Subcutaneous abdominal adipose tissue (tissue), 5 donors: Measurements from ENCODE around the gene HOOK2.
"Not testable (repeated sequence)": the region's sequence is repeated elsewhere in the genome, so short reads cannot be mapped to it uniquely, and the experiment has no call there.

ENCODE experiments used
- H3K27ac ChIP-seq: one replicate; pipeline ENCODE4 v1.7.0; 2013; ENCODE audit warnings: low read depth, mild to moderate bottlenecking, inconsistent platforms, low read length, moderate library complexity
- H3K27me3 ChIP-seq, 5 donors: one replicate each; pipeline ENCODE4 v1.7.0; 2013; ENCODE audit warnings: low read length in 5 of 5, inconsistent platforms in 1 of 5; ENCODE audit not compliant: control insufficient read depth in 5 of 5, insufficient read depth in 4 of 5
- H3K36me3 ChIP-seq, 5 donors: one replicate each; pipeline ENCODE4 v1.7.0; 2013; ENCODE audit warnings: low read length in 5 of 5; ENCODE audit not compliant: control insufficient read depth in 5 of 5, insufficient read depth in 5 of 5
- H3K4me1 ChIP-seq, 5 donors: one replicate each; pipeline ENCODE4 v1.7.0; 2013; ENCODE audit warnings: low read length in 5 of 5, mild to moderate bottlenecking in 3 of 5, moderate library complexity in 1 of 5; ENCODE audit not compliant: control insufficient read depth in 5 of 5, insufficient read depth in 5 of 5
- H3K4me3 ChIP-seq, 5 donors: one replicate each; pipeline ENCODE4 v1.7.0; 2013; ENCODE audit warnings: low read length in 5 of 5, low read depth in 1 of 5
- H3K9ac ChIP-seq, 5 donors: one replicate each; pipeline ENCODE4 v1.7.0; 2013; ENCODE audit warnings: low read length in 5 of 5, mild to moderate bottlenecking in 4 of 5, moderate library complexity in 3 of 5
- H3K9me3 ChIP-seq, 5 donors: one replicate each; pipeline ENCODE4 v1.7.0; 2013; ENCODE audit warnings: low read length in 5 of 5; ENCODE audit not compliant: control insufficient read depth in 5 of 5
- donor health status: healthy.
- donor health status: healthy.
- donor health status: healthy.
- donor health status: healthy.
- donor health status: healthy.

Gene HOOK2

DNA sequence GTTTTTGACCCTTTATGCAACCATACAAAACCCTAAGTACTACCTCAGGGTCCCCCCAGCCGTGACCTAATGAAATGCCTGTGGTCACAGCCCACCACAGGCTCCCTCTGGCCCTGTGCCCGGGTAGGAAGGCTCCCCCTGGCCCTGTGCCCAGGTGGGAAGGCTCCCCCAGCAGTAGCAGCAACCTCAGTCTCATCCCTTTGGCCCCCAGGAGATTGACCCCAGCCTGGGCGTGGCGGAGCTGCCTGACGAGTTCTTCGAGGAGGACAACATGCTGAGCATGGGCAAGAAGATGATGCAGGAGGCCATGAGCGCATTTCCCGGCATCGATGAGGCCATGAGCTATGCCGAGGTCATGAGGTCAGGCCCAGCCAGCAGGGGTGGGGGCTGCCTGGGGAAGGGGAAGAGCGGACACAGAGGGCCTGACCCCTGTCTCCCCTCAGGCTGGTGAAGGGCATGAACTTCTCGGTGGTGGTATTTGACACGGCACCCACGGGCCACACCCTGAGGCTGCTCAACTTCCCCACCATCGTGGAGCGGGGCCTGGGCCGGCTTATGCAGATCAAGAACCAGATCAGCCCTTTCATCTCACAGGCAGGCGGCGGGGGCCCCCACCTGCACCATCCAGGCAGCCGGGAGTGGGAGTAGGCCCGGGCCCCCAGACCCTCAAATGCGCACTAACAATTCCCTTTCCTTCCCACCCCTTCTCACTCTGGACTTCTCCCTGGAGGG is 30.0 kb downstream of the HOOK2 start:
- Histone ChIP-seq H3K27ac (no peak overlapping the region), H3K36me3 (peaks cover 0 to 62% (median 49%) of the 10 kb centered on the region in 5 donors), H3K4me1 (no peaks in the 10 kb centered on the region), H3K27me3 (peaks cover 1 to 7% (median 6%) of the 10 kb centered on the region in 5 donors), H3K9ac (no peak overlapping the region), H3K4me3 (no peak overlapping the region), H3K9me3 (peaks cover 0 to 8% (median 3%) of the 10 kb centered on the region in 5 donors)

DNA sequence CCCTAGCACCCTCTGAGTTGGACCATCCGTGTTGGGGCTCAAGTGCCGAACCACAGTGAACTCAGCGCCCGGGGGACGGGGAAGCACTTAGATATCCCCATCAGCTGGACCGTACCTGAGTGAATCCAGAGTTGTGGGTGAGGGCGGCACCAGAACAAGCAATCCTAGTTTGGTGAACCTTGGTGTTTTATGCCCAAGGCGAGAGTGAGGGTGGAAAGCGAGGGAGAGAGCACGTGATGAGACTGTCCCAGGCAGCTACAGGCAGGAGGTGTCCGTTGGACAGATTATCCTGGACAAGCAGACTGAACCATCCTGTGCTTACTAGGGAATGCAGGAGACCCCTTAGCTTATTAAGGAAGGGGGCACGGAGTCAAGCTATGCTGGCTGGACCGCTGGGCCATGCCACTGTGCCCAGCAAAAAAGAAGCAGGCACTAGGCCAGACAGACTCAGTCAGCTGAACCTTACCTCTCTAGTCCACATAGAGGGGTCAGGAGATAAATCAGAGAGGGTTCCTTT is 37.5 kb downstream of the HOOK2 start:
- Histone ChIP-seq H3K27me3 (no peaks in the 10 kb centered on the region), H3K4me1 (peaks cover 13 to 38% (median 30%) of the 10 kb centered on the region in 5 donors), H3K4me3 (peak overlapping the region; percentile 85 to 95 (median 90)), H3K9me3 (no peaks in the 10 kb centered on the region), H3K36me3 (peaks cover 0 to 29% (median 20%) of the 10 kb centered on the region in 5 donors), H3K9ac (peak overlapping the region; percentile 1 to 83 (median 75)), H3K27ac (peak overlapping the region; percentile 89)

DNA sequence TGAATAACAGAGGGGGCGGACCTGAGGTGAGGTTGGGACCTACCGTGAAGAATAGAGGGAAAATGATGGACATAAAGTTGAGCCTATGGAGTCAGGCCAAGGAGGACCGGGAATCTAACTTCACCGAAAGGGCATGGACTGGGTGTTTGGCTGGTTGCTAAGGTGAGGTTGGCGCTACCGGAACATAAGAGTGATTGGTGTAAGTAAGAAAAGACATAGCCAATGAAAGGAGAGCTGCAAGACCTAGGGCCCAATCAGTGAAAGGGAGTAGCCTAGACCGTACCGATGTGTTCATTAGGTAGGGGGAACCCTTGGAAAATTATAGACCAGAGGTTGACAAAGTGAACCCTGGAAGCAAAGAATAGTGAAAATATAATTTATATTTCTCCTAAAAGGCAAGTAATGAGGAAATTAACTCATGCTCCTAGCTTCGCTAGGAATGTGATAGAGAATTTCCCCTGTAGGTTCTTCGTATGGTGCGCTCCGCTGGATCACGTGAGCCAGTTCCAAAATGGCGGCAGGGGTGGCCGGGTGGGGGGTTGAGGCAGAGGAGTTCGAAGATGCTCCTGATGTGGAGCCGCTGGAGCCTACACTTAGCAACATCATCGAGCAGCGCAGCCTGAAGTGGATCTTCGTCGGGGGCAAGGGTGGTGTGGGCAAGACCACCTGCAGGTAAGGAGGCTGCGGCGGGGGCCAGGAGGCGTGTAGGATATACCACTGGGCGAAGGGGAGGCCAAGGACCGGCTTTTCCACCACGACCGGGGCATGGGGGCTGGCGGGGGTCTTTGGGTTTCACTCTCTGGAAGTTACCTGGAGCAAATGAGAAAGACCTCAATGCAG is 38.1 kb downstream of the HOOK2 start, which contains the start of gene GET3:
GET3 (plus strand) TSS at position 503 of the 840 bp plus-strand sequence; CDS start at position 512, 9 bp downstream.
- peak within 1 kb of the TSS; percentile 85 to 95 (median 90) for H3K4me3 ChIP-seq
- H3K27me3 ChIP-seq, result no peaks in the 10 kb centered on the region
- H3K4me1 ChIP-seq, result peaks cover 16 to 45% (median 36%) of the 10 kb centered on the region in 5 donors
- peak within 1 kb of the TSS; percentile 89 for H3K27ac ChIP-seq
- peaks cover 0 to 27% (median 18%) of the 10 kb centered on the region in 5 donors for H3K36me3 ChIP-seq
- no peaks in the 10 kb centered on the region for H3K9me3 ChIP-seq
- H3K9ac ChIP-seq, result peak within 1 kb of the TSS; percentile 1 to 83 (median 75)

DNA sequence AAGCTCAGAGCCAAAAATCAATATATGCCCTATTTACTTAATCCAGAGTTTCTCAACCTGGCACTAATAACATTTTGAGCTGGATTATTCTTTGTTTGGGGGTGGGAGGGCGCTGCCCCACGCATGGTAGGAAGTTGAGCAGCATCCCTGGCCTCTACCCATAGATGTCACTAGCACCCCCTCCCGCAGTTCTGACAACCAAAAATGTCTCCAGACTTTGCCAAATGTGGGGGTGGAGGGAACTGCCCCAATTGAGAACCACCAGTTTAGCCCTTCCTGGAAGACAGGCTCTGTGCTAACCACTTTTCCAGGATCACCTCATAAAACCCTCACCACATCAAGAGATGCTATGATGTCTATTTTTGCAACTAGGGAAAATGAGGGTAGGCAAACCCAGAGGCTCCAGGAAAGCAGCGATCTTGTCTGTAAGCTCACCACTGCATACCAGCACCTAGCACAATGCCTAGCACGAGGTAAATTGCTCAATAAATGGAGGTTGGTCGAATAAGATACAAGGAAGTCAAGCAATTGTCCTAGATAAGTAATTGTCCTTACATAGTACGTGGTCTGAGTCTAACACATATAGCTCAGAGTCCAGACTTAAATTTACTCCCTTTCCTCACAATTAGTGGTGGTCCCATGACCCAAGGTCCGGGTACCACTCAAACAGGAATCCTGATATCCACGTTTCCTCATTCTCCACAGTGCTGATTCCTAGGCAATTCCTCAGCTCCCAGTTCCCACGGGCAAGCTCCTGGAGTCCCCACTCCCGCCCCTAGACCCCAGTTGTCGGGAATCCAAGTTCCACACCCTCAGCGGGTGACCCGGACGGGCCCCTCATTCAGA is 41.8 kb downstream of the HOOK2 start:
- Histone ChIP-seq H3K4me3 (peak overlapping the region; percentile 75 to 90 (median 88)), H3K27me3 (no peaks in the 10 kb centered on the region), H3K27ac (peak overlapping the region; percentile 86), H3K9ac (peak overlapping the region; percentile 59 to 97 (median 93)), H3K4me1 (peaks cover 17 to 54% (median 43%) of the 10 kb centered on the region in 5 donors), H3K36me3 (peaks cover 0 to 36% (median 29%) of the 10 kb centered on the region in 5 donors), H3K9me3 (no peaks in the 10 kb centered on the region)

DNA sequence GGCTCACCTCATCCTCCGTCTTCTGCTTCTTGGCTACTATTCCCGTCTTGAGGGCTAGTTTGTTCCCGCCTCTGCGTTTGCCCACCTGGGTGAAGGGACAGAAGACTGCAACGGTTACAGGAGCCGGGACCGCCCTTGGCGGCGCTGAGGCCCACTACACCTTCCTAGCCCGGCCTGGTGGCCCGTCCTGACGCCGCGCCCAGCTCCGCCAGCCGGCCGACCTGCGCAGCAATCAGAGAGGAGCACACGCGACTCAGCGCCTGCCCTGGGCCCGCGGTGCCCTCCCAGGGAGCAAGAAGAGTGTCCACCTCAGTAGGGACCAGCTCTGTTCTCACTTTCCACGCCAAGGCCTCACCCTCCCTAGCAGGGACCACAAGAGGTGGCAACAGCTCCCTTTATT is 44.0 kb downstream of the HOOK2 start:
- H3K27ac ChIP-seq, result no peak overlapping the region
- H3K9ac ChIP-seq, result no peak overlapping the region

DNA sequence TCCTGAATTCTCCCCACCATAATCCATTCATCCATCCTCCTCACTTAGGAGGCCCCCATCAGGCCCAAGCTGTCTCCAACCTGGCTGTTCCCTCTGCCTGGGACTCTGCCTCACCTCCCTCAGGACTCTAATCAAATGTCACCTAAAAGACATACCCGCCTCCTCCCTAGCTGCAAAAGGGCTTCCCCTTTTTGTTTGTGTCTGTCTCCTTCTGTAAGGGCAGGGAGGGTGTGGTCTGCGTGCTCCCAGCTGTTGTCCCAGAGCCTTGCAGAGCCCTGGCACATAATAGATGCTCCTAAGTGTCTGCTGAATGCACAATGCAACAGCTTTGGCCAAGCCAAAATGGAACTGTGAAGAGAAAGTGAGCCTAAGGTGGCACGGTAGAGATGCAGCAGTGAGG is 45.3 kb downstream of the HOOK2 start:
- no peak overlapping the region for H3K27ac ChIP-seq
- H3K27me3 ChIP-seq, result no peaks in the 10 kb centered on the region
- no peaks in the 10 kb centered on the region for H3K9me3 ChIP-seq
- H3K4me1 ChIP-seq, result peaks cover 10 to 31% (median 26%) of the 10 kb centered on the region in 5 donors
- no peak overlapping the region for H3K9ac ChIP-seq
- peaks cover 0 to 43% (median 33%) of the 10 kb centered on the region in 5 donors for H3K36me3 ChIP-seq
- H3K4me3 ChIP-seq, result no peak overlapping the region

More for the DNA sequence above, 44.0 kb downstream of the HOOK2 start:
- Histone ChIP-seq H3K4me3 (no peak overlapping the region), H3K9me3 (no peaks in the 10 kb centered on the region), H3K36me3 (peaks cover 0 to 43% (median 33%) of the 10 kb centered on the region in 5 donors), H3K4me1 (peaks cover 10 to 34% (median 28%) of the 10 kb centered on the region in 5 donors), H3K27me3 (no peaks in the 10 kb centered on the region)

DNA sequence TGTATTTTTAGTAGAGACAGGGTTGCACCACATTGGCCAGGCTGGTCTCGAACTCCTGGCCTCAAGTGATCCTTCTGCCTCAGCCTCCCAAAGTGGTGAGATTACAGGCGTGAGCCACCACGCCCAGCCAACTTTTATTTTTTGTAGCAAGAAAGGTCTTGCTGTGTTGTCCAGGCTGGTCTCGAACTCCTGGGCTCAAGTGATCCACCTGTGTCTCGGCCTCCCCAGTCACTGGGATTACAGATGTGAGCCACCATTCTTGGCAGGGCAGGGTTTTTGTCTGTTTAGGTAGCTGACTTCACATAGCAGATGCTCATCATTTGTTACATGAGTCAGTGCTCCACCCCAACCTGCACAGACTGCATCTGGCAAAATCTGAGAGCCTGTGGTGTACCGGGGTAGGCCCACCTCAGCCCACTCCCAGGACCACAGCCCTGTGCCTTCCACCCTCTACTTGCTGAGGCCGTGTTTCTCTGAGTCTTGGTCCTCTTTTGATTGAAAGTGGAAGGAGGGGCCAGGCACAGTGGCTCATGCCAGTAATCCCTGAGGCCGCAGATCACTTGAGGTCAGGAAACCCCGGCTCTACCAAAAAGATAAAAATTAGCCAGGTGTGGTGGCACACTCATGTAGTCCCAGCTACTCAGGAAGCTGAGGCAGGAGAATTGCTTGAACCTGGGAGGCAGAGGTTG is 47.5 kb downstream of the HOOK2 start:
- Histone ChIP-seq H3K27me3 (no peaks in the 10 kb centered on the region), H3K36me3 (peaks cover 0 to 43% (median 33%) of the 10 kb centered on the region in 5 donors), H3K4me3 (no peak overlapping the region), H3K27ac (no peak overlapping the region), H3K9me3 (no peaks in the 10 kb centered on the region), H3K4me1 (peaks cover 11 to 32% (median 28%) of the 10 kb centered on the region in 5 donors), H3K9ac (no peak overlapping the region)

DNA sequence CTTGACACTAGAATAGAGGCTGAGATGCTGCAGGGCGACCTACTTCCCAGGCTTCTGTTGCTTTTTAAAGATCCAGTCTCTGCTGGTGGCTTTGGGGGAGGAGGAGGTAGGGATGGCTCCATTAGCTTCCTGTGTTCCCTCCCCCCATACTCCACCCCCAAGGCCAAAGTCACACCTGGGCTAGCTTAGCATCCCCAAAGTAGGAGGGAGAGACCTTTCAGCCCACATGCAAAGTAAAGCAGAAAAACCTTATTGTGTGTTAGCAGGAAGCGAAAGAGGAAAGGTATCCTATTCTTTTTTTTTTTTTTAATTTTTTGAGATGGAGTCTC is 48.4 kb downstream of the HOOK2 start:
- Histone ChIP-seq H3K27ac (no peak overlapping the region), H3K9me3 (no peaks in the 10 kb centered on the region), H3K4me1 (peaks cover 9 to 26% (median 22%) of the 10 kb centered on the region in 5 donors), H3K9ac (no peak overlapping the region), H3K4me3 (no peak overlapping the region), H3K36me3 (peaks cover 0 to 39% (median 33%) of the 10 kb centered on the region in 5 donors), H3K27me3 (no peaks in the 10 kb centered on the region)

DNA sequence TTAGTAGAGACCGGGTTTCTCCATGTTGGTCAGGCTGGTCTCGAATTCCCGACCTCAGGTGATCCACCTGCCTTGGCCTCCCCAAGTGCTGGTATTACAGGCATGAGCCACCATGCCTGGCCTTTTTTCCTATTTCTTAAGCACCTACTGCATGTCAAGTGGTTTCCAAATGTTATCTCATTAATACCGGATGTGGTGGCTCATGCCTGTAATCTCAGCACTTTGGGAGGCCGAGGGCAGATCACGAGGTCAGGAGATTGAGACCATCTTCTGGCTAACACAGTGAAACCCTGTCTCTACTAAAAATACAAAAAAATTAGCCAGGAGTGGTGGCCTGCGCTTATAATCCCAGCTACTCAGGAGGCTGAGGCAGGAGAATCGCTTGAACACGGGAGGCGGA is 49.7 kb downstream of the HOOK2 start:
- not testable (repeated sequence) for H3K27me3 ChIP-seq, H3K9ac ChIP-seq, H3K27ac ChIP-seq, H3K4me3 ChIP-seq, H3K9me3 ChIP-seq
- H3K4me1 ChIP-seq, result peaks cover 11 to 34% (median 30%) of the 10 kb centered on the region in 5 donors
- peaks cover 0 to 29% (median 23%) of the 10 kb centered on the region in 5 donors for H3K36me3 ChIP-seq
